ENCODE results near the gene BAIAP2L2.

BAIAP2L2 gene

DNA sequence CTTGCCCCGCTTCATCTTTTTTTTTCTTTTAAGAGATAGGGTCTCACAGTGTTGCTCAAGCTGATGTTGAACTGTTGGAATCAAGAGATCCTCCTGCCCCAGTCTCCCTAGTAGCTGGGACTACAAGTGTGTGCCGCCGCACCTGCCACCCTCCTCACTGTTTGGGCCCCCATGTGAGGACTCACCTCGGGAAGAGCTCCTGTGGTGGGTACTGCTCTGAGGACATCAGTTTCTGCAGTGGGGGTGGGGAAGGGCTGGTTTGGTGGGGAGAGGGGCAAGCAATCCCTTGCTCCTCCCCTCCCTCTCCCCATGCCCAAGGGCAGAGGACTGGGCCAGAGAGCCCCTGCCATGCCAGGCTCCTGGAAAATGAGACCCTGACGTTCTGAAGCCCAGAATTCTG lies 25.0 kb downstream of the BAIAP2L2 start:
- Histone ChIP-seq H3K27ac (ENCODE audit: low read length, poor library complexity, severe bottlenecking) (no peak overlapping the region), H4K91ac (ENCODE audit: low read length) (no peak overlapping the region), H2BK5ac (ENCODE audit: low read depth, low read length, poor library complexity, severe bottlenecking) (no peak overlapping the region), H3K18ac (ENCODE audit: low read depth in 1 of 2, low read length in 2 of 2) (no peak overlapping the region), H3K4me1 (ENCODE audit: control insufficient read depth, insufficient read depth, low read depth, low read length) (peaks cover 25% of the 10 kb centered on the region), H3K4me3 (ENCODE audit: insufficient read depth in 1 of 2, low read depth in 1 of 2, low read length in 2 of 2) (no peak overlapping the region), H2BK12ac (ENCODE audit: low read length in 2 of 2) (no peak overlapping the region), H3K4ac (ENCODE audit: low read depth in 1 of 2, low read length in 2 of 2) (no peak overlapping the region), H4K8ac (ENCODE audit: low read length) (no peak overlapping the region), H2BK15ac (ENCODE audit: low read depth, poor library complexity, severe bottlenecking) (no peak overlapping the region), H2AK5ac (ENCODE audit: low read length, severe bottlenecking) (no peak overlapping the region), H3K27me3 (ENCODE audit: control insufficient read depth in 1 of 2, insufficient read depth in 1 of 2, low read length in 2 of 2) (peaks cover 22 to 28% of the 10 kb centered on the region in 2 experiments), H2BK120ac (ENCODE audit: low read depth, low read length) (no peak overlapping the region), H3K79me1 (replicated peaks; ENCODE audit: low read length, poor library complexity, severe bottlenecking) (no peaks in the 10 kb centered on the region), H3K9ac (ENCODE audit: low read length) (no peak overlapping the region), H2AFZ (ENCODE audit: low read depth, low read length) (no peak overlapping the region), H3K4me2 (ENCODE audit: low read length, poor library complexity, severe bottlenecking) (no peak overlapping the region), H3K9me3 (ENCODE audit: control insufficient read depth, low read length) (no peaks in the 10 kb centered on the region), H3K14ac (ENCODE audit: low read length in 2 of 2) (no peak overlapping the region), H3K23ac (ENCODE audit: low read length in 2 of 2) (no peak overlapping the region), H3K36me3 (ENCODE audit: control insufficient read depth in 1 of 2, insufficient read depth in 2 of 2, low read depth in 1 of 2, low read length in 2 of 2) (peaks cover 4 to 8% of the 10 kb centered on the region in 2 experiments)
- 53% methylated on average over 1 of the region's 5 CpGs for WGBS
- DNase-seq = no peak

- H2BK12ac ChIP-seq (ENCODE audit: low read length in 2 of 2) = no peak overlapping the region
- no peak overlapping the region for H2BK15ac ChIP-seq (ENCODE audit: low read depth, poor library complexity, severe bottlenecking)
- no peak overlapping the region for H3K4me2 ChIP-seq (ENCODE audit: low read length, poor library complexity, severe bottlenecking)
- H4K8ac ChIP-seq (ENCODE audit: low read length) = no peak overlapping the region
- H3K14ac ChIP-seq (ENCODE audit: low read length in 2 of 2) = no peak overlapping the region
- no peak overlapping the region for H3K27ac ChIP-seq (ENCODE audit: low read length, poor library complexity, severe bottlenecking)
- DNase-seq = no peak
- H2AK5ac ChIP-seq (ENCODE audit: low read length, severe bottlenecking) = no peak overlapping the region
- no peaks in the 10 kb centered on the region for H3K79me1 ChIP-seq (replicated peaks; ENCODE audit: low read length, poor library complexity, severe bottlenecking)
- no peak overlapping the region for H2BK120ac ChIP-seq (ENCODE audit: low read depth, low read length)
- H3K23ac ChIP-seq (ENCODE audit: low read length in 2 of 2) = no peak overlapping the region
- no peak overlapping the region for H3K18ac ChIP-seq (ENCODE audit: low read depth in 1 of 2, low read length in 2 of 2)
- H3K36me3 ChIP-seq (ENCODE audit: control insufficient read depth in 1 of 2, insufficient read depth in 2 of 2, low read depth in 1 of 2, low read length in 2 of 2) = peaks cover 4 to 8% of the 10 kb centered on the region in 2 experiments
- peaks cover 26 to 30% of the 10 kb centered on the region in 2 experiments for H3K27me3 ChIP-seq (ENCODE audit: control insufficient read depth in 1 of 2, insufficient read depth in 1 of 2, low read length in 2 of 2)
- peaks cover 25% of the 10 kb centered on the region for H3K4me1 ChIP-seq (ENCODE audit: control insufficient read depth, insufficient read depth, low read depth, low read length)
- H2BK5ac ChIP-seq (ENCODE audit: low read depth, low read length, poor library complexity, severe bottlenecking) = no peak overlapping the region
- H3K9ac ChIP-seq (ENCODE audit: low read length) = no peak overlapping the region
- no peak overlapping the region for H2AFZ ChIP-seq (ENCODE audit: low read depth, low read length)
- 97% methylated on average over 12 of the region's 12 CpGs for WGBS
- no peak overlapping the region for H3K4me3 ChIP-seq (ENCODE audit: insufficient read depth in 1 of 2, low read depth in 1 of 2, low read length in 2 of 2)
- no peaks in the 10 kb centered on the region for H3K9me3 ChIP-seq (ENCODE audit: control insufficient read depth, low read length)
- H4K91ac ChIP-seq (ENCODE audit: low read length) = no peak overlapping the region
- H3K4ac ChIP-seq (ENCODE audit: low read depth in 1 of 2, low read length in 2 of 2) = no peak overlapping the region
Observed at GRCh38 chr22:38085056-38085455, 25.4 kb downstream of the BAIAP2L2 start.

GRCh38 chr22:38083931-38084631 lies 26.4 kb downstream of the BAIAP2L2 start, which contains the start of gene SLC16A8:
TSS of gene SLC16A8 (minus strand) at chr22:38084184. CDS start at chr22:38082873, 1,311 bp downstream.
- peaks cover 4 to 8% of the 10 kb centered on the region in 2 experiments for H3K36me3 ChIP-seq (ENCODE audit: control insufficient read depth in 1 of 2, insufficient read depth in 2 of 2, low read depth in 1 of 2, low read length in 2 of 2)
- H4K8ac ChIP-seq (ENCODE audit: low read length) = no peak within 1 kb of the TSS
- no peaks in the 10 kb centered on the region for H3K79me1 ChIP-seq (replicated peaks; ENCODE audit: low read length, poor library complexity, severe bottlenecking)
- H4K91ac ChIP-seq (ENCODE audit: low read length) = no peak within 1 kb of the TSS
- H3K4me2 ChIP-seq (ENCODE audit: low read length, poor library complexity, severe bottlenecking) = no peak within 1 kb of the TSS
- WGBS = 62% methylated on average over 9 of the region's 16 CpGs
- no peak within 1 kb of the TSS for H3K27ac ChIP-seq (ENCODE audit: low read length, poor library complexity, severe bottlenecking)
- H2BK120ac ChIP-seq (ENCODE audit: low read depth, low read length) = no peak within 1 kb of the TSS
- no peak within 1 kb of the TSS for H3K4me3 ChIP-seq (ENCODE audit: insufficient read depth in 1 of 2, low read depth in 1 of 2, low read length in 2 of 2)
- no peak within 1 kb of the TSS for H2AK5ac ChIP-seq (ENCODE audit: low read length, severe bottlenecking)
- no peaks in the 10 kb centered on the region for H3K9me3 ChIP-seq (ENCODE audit: control insufficient read depth, low read length)
- no peak within 1 kb of the TSS for H3K23ac ChIP-seq (ENCODE audit: low read length in 2 of 2)
- H2BK15ac ChIP-seq (ENCODE audit: low read depth, poor library complexity, severe bottlenecking) = no peak within 1 kb of the TSS
- H3K18ac ChIP-seq (ENCODE audit: low read depth in 1 of 2, low read length in 2 of 2) = no peak within 1 kb of the TSS
- H2BK5ac ChIP-seq (ENCODE audit: low read depth, low read length, poor library complexity, severe bottlenecking) = no peak within 1 kb of the TSS
- H3K9ac ChIP-seq (ENCODE audit: low read length) = no peak within 1 kb of the TSS
- no peak for DNase-seq
- no peak within 1 kb of the TSS for H2AFZ ChIP-seq (ENCODE audit: low read depth, low read length)
- H3K27me3 ChIP-seq (ENCODE audit: control insufficient read depth in 1 of 2, insufficient read depth in 1 of 2, low read length in 2 of 2) = peaks cover 26 to 34% of the 10 kb centered on the region in 2 experiments
- H2BK12ac ChIP-seq (ENCODE audit: low read length in 2 of 2) = no peak within 1 kb of the TSS
- no peak within 1 kb of the TSS for H3K14ac ChIP-seq (ENCODE audit: low read length in 2 of 2)
- peaks cover 24% of the 10 kb centered on the region for H3K4me1 ChIP-seq (ENCODE audit: control insufficient read depth, insufficient read depth, low read depth, low read length)
- no peak within 1 kb of the TSS for H3K4ac ChIP-seq (ENCODE audit: low read depth in 1 of 2, low read length in 2 of 2)

DNA sequence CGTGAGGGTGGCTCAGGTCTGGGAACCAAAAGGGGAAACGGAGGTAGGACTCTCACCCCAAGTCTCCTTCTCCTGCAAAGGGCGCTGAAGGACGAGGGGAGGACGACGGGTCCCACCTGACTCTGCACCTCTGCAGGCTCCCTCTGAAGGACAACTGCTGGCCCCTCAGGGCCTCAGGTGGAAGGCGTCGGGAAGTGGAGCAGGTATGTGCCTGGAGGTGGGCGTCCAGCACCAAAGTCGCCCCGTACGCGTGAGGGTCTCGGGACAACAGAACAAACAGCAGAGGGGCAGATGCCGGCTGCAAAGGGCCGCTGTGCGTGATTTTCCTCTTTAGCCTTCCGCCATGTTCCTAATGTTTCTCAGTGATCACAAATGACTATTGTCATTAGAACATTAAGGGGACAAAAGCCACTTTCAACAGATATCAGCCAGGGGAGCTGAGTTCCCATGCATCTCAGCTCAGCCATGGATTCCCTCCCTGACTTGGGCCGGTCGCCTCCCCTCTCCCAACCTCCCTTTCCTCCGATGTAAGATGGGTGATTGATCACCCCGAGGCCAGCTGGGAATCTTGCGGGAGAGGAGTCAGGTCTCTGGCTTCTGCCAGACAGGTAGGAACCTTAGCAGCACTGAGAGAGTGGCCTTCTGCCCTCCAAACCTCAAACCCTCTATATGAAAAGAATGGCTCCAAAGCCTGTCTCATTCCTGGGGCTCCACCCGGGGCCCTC lies 27.3 kb downstream of the BAIAP2L2 start:
- Histone ChIP-seq H2AK5ac (ENCODE audit: low read length, severe bottlenecking) (no peak overlapping the region), H2BK15ac (ENCODE audit: low read depth, poor library complexity, severe bottlenecking) (no peak overlapping the region), H3K27ac (ENCODE audit: low read length, poor library complexity, severe bottlenecking) (no peak overlapping the region), H2BK120ac (ENCODE audit: low read depth, low read length) (no peak overlapping the region), H3K79me1 (replicated peaks; ENCODE audit: low read length, poor library complexity, severe bottlenecking) (no peaks in the 10 kb centered on the region), H3K14ac (ENCODE audit: low read length in 2 of 2) (no peak overlapping the region), H3K4me2 (ENCODE audit: low read length, poor library complexity, severe bottlenecking) (no peak overlapping the region), H3K4me1 (ENCODE audit: control insufficient read depth, insufficient read depth, low read depth, low read length) (peaks cover 19% of the 10 kb centered on the region), H2AFZ (ENCODE audit: low read depth, low read length) (no peak overlapping the region), H3K4ac (ENCODE audit: low read depth in 1 of 2, low read length in 2 of 2) (no peak overlapping the region), H4K8ac (ENCODE audit: low read length) (no peak overlapping the region), H2BK5ac (ENCODE audit: low read depth, low read length, poor library complexity, severe bottlenecking) (no peak overlapping the region), H3K23ac (ENCODE audit: low read length in 2 of 2) (no peak overlapping the region), H3K27me3 (ENCODE audit: control insufficient read depth in 1 of 2, insufficient read depth in 1 of 2, low read length in 2 of 2) (peaks cover 23 to 43% of the 10 kb centered on the region in 2 experiments), H3K9me3 (ENCODE audit: control insufficient read depth, low read length) (no peaks in the 10 kb centered on the region), H2BK12ac (ENCODE audit: low read length in 2 of 2) (no peak overlapping the region), H3K36me3 (ENCODE audit: control insufficient read depth in 1 of 2, insufficient read depth in 2 of 2, low read depth in 1 of 2, low read length in 2 of 2) (peaks cover 4 to 15% of the 10 kb centered on the region in 2 experiments), H3K4me3 (ENCODE audit: insufficient read depth in 1 of 2, low read depth in 1 of 2, low read length in 2 of 2) (no peak overlapping the region), H3K18ac (ENCODE audit: low read depth in 1 of 2, low read length in 2 of 2) (no peak overlapping the region), H3K9ac (ENCODE audit: low read length) (no peak overlapping the region), H4K91ac (ENCODE audit: low read length) (no peak overlapping the region)
- DNase-seq = no peak
- WGBS = 79% methylated on average over 24 of the region's 24 CpGs
